Measurements from ENCODE around the gene CSMD2.

DNA sequence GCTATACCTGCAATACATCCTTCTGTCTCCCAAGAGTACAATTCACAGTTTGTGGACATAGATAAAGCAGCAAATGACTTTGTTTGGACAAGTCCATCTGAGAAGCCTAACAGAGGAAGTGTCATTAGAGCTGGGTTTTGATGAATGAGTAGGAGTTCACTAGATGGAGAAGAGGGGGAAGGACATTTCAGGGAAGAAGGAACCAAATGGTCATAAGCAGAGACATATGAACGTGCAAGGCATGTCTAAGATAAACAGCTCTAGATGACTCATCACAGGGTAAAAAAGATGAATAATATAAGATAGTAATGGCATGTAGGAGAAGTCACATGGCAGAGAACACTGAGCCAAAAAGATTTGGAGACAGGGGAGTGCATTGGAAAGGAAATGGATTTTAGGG is 246.7 kb downstream of the CSMD2 start:
- TF ChIP-seq CTCF (IDR thresholded peaks at IDR 0.05): no peak
- TF ChIP-seq EZH2 (IDR thresholded peaks at IDR 0.05): no peak

Data from neural progenitor cell (in vitro differentiated cells).